A172 (cell line): ENCODE measurements around the gene MROH8. TPM values are rescaled to one million over a fixed set of nuclear protein-coding genes. Genes with fewer than 3 reads are reported as not detected.
"Not testable (repeated sequence)": the region's sequence is repeated elsewhere in the genome, so short reads cannot be mapped to it uniquely, and the experiment has no call there.

Experiments used
- DNase-seq: peaks from one replicate; pipeline ENCODE4 v3.0.0-alpha.2; 2015; ENCODE audit warnings: low spot score
- total RNA-seq: library from RNA; depleted of rRNA; stranded (reverse); fragments of >200 nt; shearing (Covaris generic); gene quantifications from 2 replicates; pipeline ENCODE4 v1.2.3, GENCODE V29; 2014; rRNA removed

The MROH8 gene
- total RNA-seq, 1 experiment from 2014 or later: 9.3 TPM

GRCh38 chr20:37090407-37090806 lies 88.9 kb downstream of the MROH8 start:
- DNase-seq: no peak

- DNase-seq: no peak
These were observed 97.5 kb downstream of the MROH8 start for GRCh38 chr20:37081717-37082289.

GRCh38 chr20:37077009-37077408 lies 102.3 kb downstream of the MROH8 start:
- DNase-seq: no peak

- no peak for DNase-seq
These were observed 103.2 kb downstream of the MROH8 start for GRCh38 chr20:37075932-37076685.

GRCh38 chr20:37072293-37073196 lies 106.8 kb downstream of the MROH8 start:
- DNase-seq: no peak

GRCh38 chr20:37071481-37071911 lies 107.9 kb downstream of the MROH8 start:
- DNase-seq: no peak

- not testable (repeated sequence) for DNase-seq
These were observed 109.8 kb downstream of the MROH8 start for GRCh38 chr20:37069563-37069962.

- DNase-seq: no peak
These were observed 113.2 kb downstream of the MROH8 start for GRCh38 chr20:37066168-37066567.

- DNase-seq: no peak
These were observed 124.1 kb downstream of the MROH8 start for GRCh38 chr20:37055276-37055675.

GRCh38 chr20:37053230-37053950 lies 126.0 kb downstream of the MROH8 start:
- DNase-seq: no peak

Other genes starting within 250 kb of the MROH8 start
- gene SAMHD1, start 227.8 kb downstream of the MROH8 start, total RNA-seq: 24.3 and 29.5 TPM in 2 replicates
- gene RBL1, start 83.6 kb downstream of the MROH8 start, total RNA-seq: 14.7 and 17.1 TPM in 2 replicates
- gene RPN2, start 218 bp downstream of the MROH8 start, total RNA-seq: 262 and 264 TPM in 2 replicates
- not detected in 2 replicates for gene GHRH, start 82.3 kb upstream of the MROH8 start, total RNA-seq
- gene MANBAL, start 110.1 kb upstream of the MROH8 start, total RNA-seq: 11.8 and 15.7 TPM in 2 replicates
- 15.3 and 17.8 TPM in 2 replicates for gene SRC, start 166.6 kb upstream of the MROH8 start, total RNA-seq